K562 (cell line): Measurements from ENCODE around the gene KRT33A. TPM values are rescaled to one million over a fixed set of nuclear protein-coding genes. Genes with fewer than 3 reads are reported as not detected.

ENCODE experiments used
- ATAC-seq: fragments of 200-7000 bp; cut with Tn5 transposase; 3 replicates; pipeline ENCODE4 v1.9.1; 2020; ENCODE audit warnings: moderate library complexity
- BruUV-seq: library from RNA; stranded (reverse); fragments of 400-500 nt; replicated peaks from 2 replicates; lab custom pipeline; 2021; lab: Mats Ljungman, UMichigan
- CTCF ChIA-PET: fragments of 300-600 bp; formaldehyde crosslinking; extraction: SDS; loops from one replicate; lab custom pipeline; 2021; ENCODE audit warnings: low intra/inter-chr PET ratio; lab: Yijun Ruan, JAX
- POLR2A ChIA-PET: fragments of 300-600, 350-650 bp; sonication (Branson Sonifier 250); formaldehyde crosslinking; extraction: SDS; loops from one replicate; lab custom pipeline; 2021; ENCODE audit warnings: antibody characterized with exemption, inconsistent platforms; lab: Yijun Ruan, JAX
- DNase-seq, 4 experiments: peaks; one replicate each; pipeline versions ENCODE4 v3.0.0 to v3.0.0-alpha.2; 2011 to 2018; ENCODE audit warnings: low spot score in 3 of 4, mixed read lengths in 3 of 4; ENCODE audit errors: extremely low read depth in 1 of 4
- FAIRE-seq: peaks from 2 replicates; lab custom pipeline; 2011; peaks lifted over from hg19 to GRCh38; lab: Jason Lieb, UNC
- H2AFZ ChIP-seq: 2 replicates; pipeline ENCODE4 v1.6.0; 2011; ENCODE audit warnings: low read depth, low read length, control low read depth, inconsistent platforms
- H3K27ac ChIP-seq: fragments of 200-600 bp; 3 replicates; pipeline ENCODE4 v1.8.0; 2011; ENCODE audit warnings: low read depth, mild to moderate bottlenecking, control low read depth, inconsistent platforms, low read length, moderate library complexity, mixed read lengths; ENCODE audit errors: extremely low read depth
- H3K27me3 ChIP-seq, 2 experiments: fragments of 300-600 bp in 1 of 2; 2 replicates in 1 of 2; 3 replicates in 1 of 2; pipeline versions ENCODE4 v1.6.0 to v1.8.0; 2011; ENCODE audit warnings: inconsistent platforms in 2 of 2, low read length in 2 of 2, mild to moderate bottlenecking in 1 of 2, mixed read lengths in 1 of 2, moderate library complexity in 1 of 2; ENCODE audit not compliant: control insufficient read depth in 2 of 2, insufficient read depth in 2 of 2
- H3K36me3 ChIP-seq: fragments of 300-600 bp; 3 replicates; pipeline ENCODE4 v1.8.0; 2011; ENCODE audit warnings: mild to moderate bottlenecking, low read length, inconsistent platforms; ENCODE audit not compliant: control insufficient read depth, insufficient read depth
- H3K4me1 ChIP-seq, 2 experiments: fragments of 200-600 bp in 1 of 2; replicated peaks in 1 of 2; 2 replicates in 1 of 2; 3 replicates in 1 of 2; pipeline versions ENCODE4 v1.5.1 to v1.8.0; 2011; ENCODE audit warnings: inconsistent platforms in 2 of 2, low read length in 2 of 2, mild to moderate bottlenecking in 1 of 2, mixed read lengths in 1 of 2, moderate library complexity in 1 of 2; ENCODE audit not compliant: control insufficient read depth in 2 of 2, insufficient read depth in 2 of 2
- H3K4me2 ChIP-seq: 2 replicates; pipeline ENCODE4 v1.6.1; 2011; ENCODE audit warnings: low read length, control low read depth, inconsistent platforms, mixed read lengths; ENCODE audit not compliant: insufficient read depth
- H3K4me3 ChIP-seq: fragments of 200-600 bp; sonication (generic), shearing (Covaris generic); 2 replicates; pipeline ENCODE4 v1.5.1; 2016; ENCODE audit warnings: control low read depth, inconsistent platforms
- H3K79me2 ChIP-seq: fragments of 200-600 bp; 3 replicates; pipeline ENCODE4 v1.8.0; 2011; ENCODE audit warnings: low read length, inconsistent platforms; ENCODE audit not compliant: control insufficient read depth, insufficient read depth
- H3K9ac ChIP-seq, 2 experiments: 2 replicates each; pipeline versions ENCODE4 v1.6.0 to v1.6.1; 2011; ENCODE audit warnings: low read depth in 2 of 2, low read length in 2 of 2, control low read depth in 1 of 2, inconsistent platforms in 1 of 2, mild to moderate bottlenecking in 1 of 2, mixed read lengths in 1 of 2; ENCODE audit not compliant: insufficient read depth in 1 of 2
- H3K9me1 ChIP-seq: one replicate; pipeline ENCODE4 v1.6.0; 2011; ENCODE audit warnings: inconsistent platforms, mild to moderate bottlenecking, low read length, moderate library complexity; ENCODE audit not compliant: control insufficient read depth, insufficient read depth
- H3K9me3 ChIP-seq: replicated peaks from 2 replicates; pipeline ENCODE4 v1.5.1; 2011; ENCODE audit warnings: low read depth, low read length, inconsistent platforms; ENCODE audit not compliant: control insufficient read depth, insufficient read depth
- H4K20me1 ChIP-seq: replicated peaks from 2 replicates; pipeline ENCODE4 v1.6.1; 2011; ENCODE audit warnings: low read length, inconsistent platforms, mixed read lengths; ENCODE audit not compliant: control insufficient read depth, insufficient read depth
- ILK ChIP-seq: fragments of 450-650 bp; IDR thresholded peaks from 2 replicates; pipeline ENCODE4 v1.6.1; 2016; ENCODE audit warnings: missing genetic modification characterization, low read depth, mild to moderate bottlenecking, missing compliant biosample characterization, moderate library complexity, borderline replicate concordance
- MED1 ChIP-seq: sonication (generic); formaldehyde crosslinking; IDR thresholded peaks from 2 replicates; pipeline ENCODE4 v1.8.1; 2023; ENCODE audit warnings: missing genetic modification reagents, borderline replicate concordance
- RFX7 ChIP-seq: fragments of 250-450 bp; sonication (Bioruptor Pico); IDR thresholded peaks from 2 replicates; pipeline ENCODE4 v1.5.1; 2021; ENCODE audit warnings: mild to moderate bottlenecking
- ZNF175 ChIP-seq: fragments of 200-800 bp; sonication (Bioruptor generic); IDR thresholded peaks from 2 replicates; pipeline ENCODE4 v1.6.1; 2016; ENCODE audit warnings: low read depth, mild to moderate bottlenecking, missing genetic modification characterization, missing compliant biosample characterization
- ZNF695 ChIP-seq: fragments of 450-650 bp; formaldehyde crosslinking; IDR thresholded peaks from 2 replicates; pipeline ENCODE4 v1.4.0; 2020; ENCODE audit warnings: mild to moderate bottlenecking, moderate library complexity
- WGBS: fragments of 100-300 bp; shearing (Covaris generic); methylation state at CpG from one replicate; pipeline ENCODE4 v1.1.6; 2016; ENCODE audit warnings: low coverage, mixed read lengths; ENCODE audit not compliant: insufficient coverage; ENCODE audit errors: missing lambda C conversion rate; 5-methylcytosine and 5-hydroxymethylcytosine counted together
- in situ Hi-C: fragments of 300-500 bp; cut with MboI; formaldehyde crosslinking; loops from 4 replicates; pipeline ENCODE4 v1.15.0; 2018; ENCODE audit warnings: inconsistent platforms, mixed read lengths
- intact Hi-C: fragments of 100-400 bp; cut with micrococcal nuclease; formaldehyde crosslinking; loops from 2 replicates; pipeline ENCODE4 v1.14.2; 2022
- polyA plus RNA-seq, 8 experiments: library from polyadenylated mRNA; depleted of rRNA in 4 of 8; stranded (reverse) in 5 of 8; unstranded in 3 of 8; fragments of >200 nt; fragmentation: Nextera tagmentation in 2 of 8; fragmentation: Illumina TruSeq in 1 of 8; extraction: Ambion mirVana in 2 of 8; extraction: Trizol in 1 of 8; gene quantifications; 2 replicates each; pipeline versions ENCODE4 v1.2.1 to v1.2.3, GENCODE V29; 2011 to 2014; ENCODE audit warnings: inconsistent platforms in 1 of 8, missing spikeins in 1 of 8
- total RNA-seq, 7 experiments: library from RNA; depleted of rRNA in 6 of 7; stranded (reverse); fragments of >200 nt in 6 of 7; fragmentation: Illumina TruSeq in 2 of 7; extraction: Trizol in 2 of 7; gene quantifications; 2 replicates each; pipeline versions ENCODE4 v1.2.1 to v1.2.3, GENCODE V29; 2011 to 2021; ENCODE audit warnings: low replicate concordance in 1 of 7
- TF ChIP-seq, protein P1 (sequence below): fragments of 250-450 bp; sonication (Bioruptor Pico); IDR thresholded peaks from 2 replicates; pipeline ENCODE4 v1.4.0; 2020; ENCODE audit warnings: mild to moderate bottlenecking, moderate library complexity
- TF ChIP-seq, protein P2 (sequence below): sonication (generic); formaldehyde crosslinking; IDR thresholded peaks from 2 replicates; pipeline ENCODE4 v1.8.0; 2022; ENCODE audit warnings: missing genetic modification reagents, mild to moderate bottlenecking, borderline replicate concordance

Gene KRT33A
- total and polyA plus RNA-seq, 9 of the 15 experiments (the other 6 are each of a cell fraction or from before 2014, with no cell fraction given): not detected

DNA sequence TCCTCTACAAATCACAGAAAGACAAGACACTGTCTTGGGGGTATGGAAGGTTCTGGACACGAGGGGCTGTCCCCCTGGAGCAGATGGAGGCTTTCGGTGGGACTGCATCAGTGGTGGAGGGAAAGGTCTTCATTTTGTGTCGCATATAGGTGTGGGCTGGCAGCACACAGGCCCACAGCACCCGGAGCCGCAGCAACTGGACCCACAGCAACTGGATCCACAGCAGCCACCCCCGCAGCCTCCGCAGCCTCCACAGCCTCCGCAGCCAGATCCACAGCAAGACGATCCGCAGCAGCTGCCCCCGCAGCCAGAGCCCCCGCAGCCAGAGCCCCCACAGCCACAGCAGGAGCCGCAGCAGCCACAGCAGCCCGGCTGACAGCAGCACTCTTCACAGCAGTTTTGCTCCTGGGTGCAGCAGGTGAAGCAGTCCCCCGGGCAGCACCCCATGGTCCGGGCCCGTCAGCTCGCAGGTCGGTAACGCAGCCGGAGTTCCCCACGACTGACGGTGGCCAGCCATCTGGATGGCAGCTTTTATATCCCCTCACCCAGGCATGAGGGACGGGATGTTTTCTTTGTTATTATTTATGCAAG lies 35.3 kb downstream of the KRT33A start, which contains the start of gene KRTAP17-1:
Gene KRTAP17-1 (minus strand): TSS at position 507 of the 591 bp plus-strand sequence. CDS start 60 bp downstream, at position 447.
- intact Hi-C loops (no loop called here), in situ Hi-C loops (no loop called here)
- Histone ChIP-seq H3K9me3 (no peaks in the 10 kb centered on the region), H3K4me1 (peaks cover 0 to 3% of the 10 kb centered on the region in 2 experiments; a peak in 1 of 5 replicates), H3K36me3 (no peaks in the 10 kb centered on the region), H3K79me2 (no peaks in the 10 kb centered on the region), H2AFZ (no peak within 1 kb of the TSS), H3K4me3 (no peak within 1 kb of the TSS), H3K27me3 (peaks cover 17 to 20% of the 10 kb centered on the region in 2 experiments; a peak in 3 of 5 replicates), H3K9me1 (no peaks in the 10 kb centered on the region), H4K20me1 (no peaks in the 10 kb centered on the region), H3K27ac (no peak within 1 kb of the TSS), H3K9ac (no peak within 1 kb of the TSS), H3K4me2 (no peak within 1 kb of the TSS)
- CTCF ChIA-PET: no interaction called here
- DNase-seq: no peak
- BruUV-seq: no TSS peak
- ATAC-seq: no peak
- no peak for FAIRE-seq
- POLR2A ChIA-PET: interaction anchor here (0.5 to 0.7 kb wide), 2 partner anchors 160 to 164 kb away, joined by 3 to 4 read pairs; no protein-coding TSS in a partner anchor
- TF ChIP-seq ILK (tag) (no peak), RFX7 (no peak), ZNF695 (CRISPR knock-in tag) (no peak), ZNF175 (no peak), MED1 (CRISPR knock-in tag) (no peak)
- TF ChIP-seq, protein P1, sequence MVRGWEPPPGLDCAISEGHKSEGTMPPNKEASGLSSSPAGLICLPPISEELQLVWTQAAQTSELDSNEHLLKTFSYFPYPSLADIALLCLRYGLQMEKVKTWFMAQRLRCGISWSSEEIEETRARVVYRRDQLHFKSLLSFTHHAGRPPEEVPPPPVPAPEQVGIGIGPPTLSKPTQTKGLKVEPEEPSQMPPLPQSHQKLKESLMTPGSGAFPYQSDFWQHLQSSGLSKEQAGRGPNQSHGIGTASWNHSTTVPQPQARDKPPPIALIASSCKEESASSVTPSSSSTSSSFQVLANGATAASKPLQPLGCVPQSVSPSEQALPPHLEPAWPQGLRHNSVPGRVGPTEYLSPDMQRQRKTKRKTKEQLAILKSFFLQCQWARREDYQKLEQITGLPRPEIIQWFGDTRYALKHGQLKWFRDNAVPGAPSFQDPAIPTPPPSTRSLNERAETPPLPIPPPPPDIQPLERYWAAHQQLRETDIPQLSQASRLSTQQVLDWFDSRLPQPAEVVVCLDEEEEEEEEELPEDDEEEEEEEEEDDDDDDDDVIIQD (CRISPR knock-in tag): no peak
- TF ChIP-seq, protein P2, sequence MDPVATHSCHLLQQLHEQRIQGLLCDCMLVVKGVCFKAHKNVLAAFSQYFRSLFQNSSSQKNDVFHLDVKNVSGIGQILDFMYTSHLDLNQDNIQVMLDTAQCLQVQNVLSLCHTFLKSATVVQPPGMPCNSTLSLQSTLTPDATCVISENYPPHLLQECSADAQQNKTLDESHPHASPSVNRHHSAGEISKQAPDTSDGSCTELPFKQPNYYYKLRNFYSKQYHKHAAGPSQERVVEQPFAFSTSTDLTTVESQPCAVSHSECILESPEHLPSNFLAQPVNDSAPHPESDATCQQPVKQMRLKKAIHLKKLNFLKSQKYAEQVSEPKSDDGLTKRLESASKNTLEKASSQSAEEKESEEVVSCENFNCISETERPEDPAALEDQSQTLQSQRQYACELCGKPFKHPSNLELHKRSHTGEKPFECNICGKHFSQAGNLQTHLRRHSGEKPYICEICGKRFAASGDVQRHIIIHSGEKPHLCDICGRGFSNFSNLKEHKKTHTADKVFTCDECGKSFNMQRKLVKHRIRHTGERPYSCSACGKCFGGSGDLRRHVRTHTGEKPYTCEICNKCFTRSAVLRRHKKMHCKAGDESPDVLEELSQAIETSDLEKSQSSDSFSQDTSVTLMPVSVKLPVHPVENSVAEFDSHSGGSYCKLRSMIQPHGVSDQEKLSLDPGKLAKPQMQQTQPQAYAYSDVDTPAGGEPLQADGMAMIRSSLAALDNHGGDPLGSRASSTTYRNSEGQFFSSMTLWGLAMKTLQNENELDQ (CRISPR knock-in tag): no peak
- WGBS: 1% methylated on average over 24 of the region's 24 CpGs
